Stimulated activated CD8-positive, alpha-beta memory T cell treated with anti-CD3 and anti-CD28 coated beads, Interleukin-7, amount 100 ng/mL, for 1 hour (primary cell): ENCODE data around the gene HIVEP3.

ENCODE experiments used
- DNase-seq, 2 donors: peaks; one replicate each; pipeline ENCODE4 v3.0.0-alpha.2; 2020; ENCODE audit warnings: low read depth in 2 of 2

The HIVEP3 gene

DNA sequence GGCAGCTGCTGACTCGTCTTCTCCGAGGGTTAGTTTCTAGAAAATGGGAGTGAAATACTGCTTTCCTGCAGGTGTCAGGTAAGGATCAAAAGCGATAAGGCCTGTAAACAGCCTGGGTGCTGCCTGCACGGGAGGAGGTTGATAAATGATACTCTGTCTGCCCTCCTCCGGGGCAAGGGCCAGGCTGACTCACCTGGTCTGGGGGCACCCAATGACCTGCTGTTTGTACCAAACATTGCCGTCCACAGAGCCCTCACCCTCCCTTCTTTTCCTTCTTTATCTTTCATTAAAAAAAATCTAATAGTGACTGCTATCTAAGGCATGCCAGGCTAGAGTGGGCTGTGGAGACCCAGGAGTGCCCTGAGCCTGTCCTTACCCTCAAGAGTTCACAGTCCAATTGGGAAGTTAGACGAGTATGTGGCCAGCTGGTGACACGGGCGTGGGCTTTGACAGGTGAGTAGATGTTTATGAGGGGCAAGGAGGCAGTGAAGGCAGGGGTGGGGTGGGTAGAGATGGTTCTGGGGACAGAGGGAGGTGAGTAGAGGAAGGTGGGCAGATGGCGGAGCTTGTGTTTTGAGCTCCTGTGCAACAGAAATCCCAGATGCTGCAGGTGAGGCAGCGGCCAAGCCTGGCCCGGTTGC lies 450.5 kb downstream of the HIVEP3 start:
- DNase-seq, result no peak

DNA sequence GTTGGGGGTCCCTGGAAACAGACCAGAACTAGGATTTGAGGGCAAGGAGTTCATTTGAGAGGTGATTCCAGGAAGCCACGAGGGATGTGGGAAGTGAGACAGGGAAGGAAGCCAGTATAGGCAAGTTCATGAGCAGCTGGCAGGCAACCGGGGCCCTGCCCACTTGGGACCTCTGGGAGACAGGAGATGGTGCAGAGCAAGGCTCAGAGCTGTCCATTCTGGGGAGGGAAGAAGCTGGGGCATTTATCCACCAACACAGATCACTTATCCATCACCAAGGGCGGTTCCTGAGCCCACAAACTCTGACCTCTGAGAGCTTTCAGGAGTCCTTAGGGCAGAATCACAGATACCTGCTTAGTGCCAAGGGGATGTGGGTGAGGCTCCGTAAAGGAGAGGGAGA lies 451.0 kb downstream of the HIVEP3 start:
- DNase-seq, result no peak

DNA sequence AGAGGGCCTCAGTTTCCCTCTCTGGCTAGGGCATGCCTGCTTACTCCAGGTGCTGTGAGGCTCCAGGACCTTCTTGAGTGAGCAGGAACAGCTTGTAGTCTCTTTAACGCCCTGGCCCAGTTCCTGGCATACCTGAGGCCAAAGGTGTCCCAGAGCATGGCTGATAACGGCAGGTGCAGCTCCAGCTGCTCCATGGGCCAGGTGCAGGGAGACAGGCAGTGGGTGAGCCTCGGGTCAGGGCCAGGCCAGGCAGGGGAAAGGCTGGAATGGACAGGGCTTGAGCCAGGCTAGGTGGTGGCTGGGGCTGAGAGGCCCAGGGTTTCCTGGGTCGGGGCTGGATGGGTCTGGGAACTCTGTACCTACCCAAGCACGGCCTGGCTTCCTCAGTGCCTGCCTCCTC lies 452.6 kb downstream of the HIVEP3 start:
- DNase-seq, result no peak

DNA sequence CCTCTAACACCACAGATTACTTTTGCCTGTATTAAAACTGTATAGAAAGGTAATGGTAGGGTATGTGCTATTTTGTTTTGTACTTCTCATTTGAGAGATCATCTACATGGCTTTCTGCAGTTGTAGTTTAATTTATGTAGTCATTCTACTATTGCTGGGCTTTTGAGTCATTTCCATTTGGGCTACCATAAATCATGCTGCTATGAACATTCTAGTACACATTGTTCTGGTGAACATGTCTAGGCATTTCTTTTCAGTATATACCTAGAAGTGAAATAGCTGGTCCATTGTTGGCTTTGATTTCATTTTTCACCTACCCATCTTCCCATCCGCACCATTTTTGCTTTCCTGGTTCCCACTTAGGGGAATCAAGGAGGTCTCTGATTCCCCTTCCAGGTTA lies 453.0 kb downstream of the HIVEP3 start:
- no peak for DNase-seq

DNA sequence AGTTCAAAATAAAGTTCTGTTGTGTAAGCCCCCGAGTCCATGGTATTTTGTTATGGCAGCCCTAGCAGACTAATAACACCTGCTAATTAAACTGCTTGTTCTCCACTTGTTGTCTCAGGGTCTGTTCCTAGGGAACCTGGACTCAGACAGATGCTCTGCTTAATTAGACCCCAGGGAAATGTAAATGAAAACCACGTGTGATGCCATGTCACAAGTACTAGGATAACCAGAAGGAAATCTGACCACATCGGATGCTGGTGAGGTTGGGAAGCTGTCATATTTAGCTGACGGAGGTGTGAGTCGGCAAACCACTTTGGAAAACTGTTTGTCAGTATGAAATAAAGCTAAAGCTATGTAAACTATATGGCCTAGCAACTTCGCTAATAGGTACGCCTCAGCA lies 453.8 kb downstream of the HIVEP3 start:
- no peak for DNase-seq

DNA sequence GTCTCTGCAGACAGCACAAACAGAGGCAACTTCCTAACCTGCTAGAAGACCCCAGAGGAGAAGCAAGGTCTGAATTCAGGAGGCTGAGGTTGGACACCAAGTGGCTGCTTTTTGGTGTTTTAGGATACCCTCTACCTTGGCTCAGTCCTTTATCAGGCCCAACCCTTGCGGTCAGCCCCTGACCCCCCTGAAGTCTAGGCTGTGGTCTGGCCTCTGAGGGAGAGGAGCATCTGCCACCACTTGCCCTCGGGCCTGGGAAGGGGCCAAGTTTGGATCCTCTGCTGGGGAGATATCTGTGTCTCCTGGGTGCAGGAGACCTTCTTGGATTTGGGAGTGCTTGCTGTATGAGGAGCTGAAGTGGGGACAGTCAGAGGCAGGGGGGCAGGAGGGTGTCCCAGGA lies 455.2 kb downstream of the HIVEP3 start:
- DNase-seq, result no peak

DNA sequence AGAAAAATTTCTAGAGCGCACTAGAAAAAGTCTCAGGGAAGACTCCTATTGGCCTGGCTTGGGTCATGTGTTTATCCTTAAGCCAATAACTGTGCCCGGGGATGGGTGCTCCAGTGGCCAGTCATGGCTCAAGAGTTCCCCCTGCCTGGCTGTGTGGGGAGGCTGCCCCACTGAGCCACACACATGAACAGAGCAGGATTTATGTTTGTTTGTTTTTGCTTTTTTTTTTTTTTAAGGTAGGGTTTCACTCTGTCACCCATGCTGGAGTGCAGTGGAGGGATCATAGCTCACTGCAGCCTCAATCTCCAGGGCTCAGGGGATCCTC lies 456.1 kb downstream of the HIVEP3 start:
- no peak for DNase-seq

DNA sequence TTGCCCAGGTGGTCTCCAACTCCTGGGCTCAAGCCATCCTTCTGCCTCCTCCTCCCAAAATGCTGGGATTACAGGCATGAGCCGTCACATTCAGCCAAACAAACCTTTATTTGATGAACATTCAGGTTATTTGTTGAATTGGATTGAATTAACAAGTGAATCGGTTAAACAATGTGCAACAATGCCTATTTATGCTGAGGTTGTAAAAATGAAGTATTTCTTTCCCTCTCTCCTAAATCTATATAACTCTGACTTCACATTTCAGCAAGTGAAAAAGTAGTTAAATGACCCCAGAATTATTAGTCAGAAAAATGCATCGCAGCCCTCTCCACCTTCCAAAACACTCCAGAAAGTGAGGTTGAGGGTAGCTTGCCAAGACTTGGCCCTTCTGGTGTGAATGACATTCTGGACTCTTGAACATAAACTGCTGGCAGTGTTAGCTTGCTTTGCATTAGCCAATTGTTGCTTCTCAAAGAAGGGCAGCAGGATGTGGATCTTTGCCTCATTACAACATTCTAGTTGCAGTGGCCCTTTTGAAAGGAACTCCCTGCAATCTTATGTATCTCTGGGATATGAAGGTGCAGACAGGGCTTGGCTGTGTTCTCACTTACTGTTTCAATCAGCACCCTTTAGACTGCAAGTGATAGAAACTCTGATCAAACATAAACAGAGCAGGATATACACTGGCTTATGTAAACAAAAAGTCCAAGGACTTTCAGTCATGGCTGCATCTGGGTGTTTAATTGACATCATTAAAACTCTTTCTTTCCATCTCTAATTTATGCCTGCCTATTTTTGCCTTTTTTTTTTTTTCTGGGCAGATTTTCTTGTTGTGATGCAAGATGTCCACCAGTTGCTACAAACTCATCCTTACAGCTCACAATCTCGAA lies 456.7 kb downstream of the HIVEP3 start:
- no peak for DNase-seq

DNA sequence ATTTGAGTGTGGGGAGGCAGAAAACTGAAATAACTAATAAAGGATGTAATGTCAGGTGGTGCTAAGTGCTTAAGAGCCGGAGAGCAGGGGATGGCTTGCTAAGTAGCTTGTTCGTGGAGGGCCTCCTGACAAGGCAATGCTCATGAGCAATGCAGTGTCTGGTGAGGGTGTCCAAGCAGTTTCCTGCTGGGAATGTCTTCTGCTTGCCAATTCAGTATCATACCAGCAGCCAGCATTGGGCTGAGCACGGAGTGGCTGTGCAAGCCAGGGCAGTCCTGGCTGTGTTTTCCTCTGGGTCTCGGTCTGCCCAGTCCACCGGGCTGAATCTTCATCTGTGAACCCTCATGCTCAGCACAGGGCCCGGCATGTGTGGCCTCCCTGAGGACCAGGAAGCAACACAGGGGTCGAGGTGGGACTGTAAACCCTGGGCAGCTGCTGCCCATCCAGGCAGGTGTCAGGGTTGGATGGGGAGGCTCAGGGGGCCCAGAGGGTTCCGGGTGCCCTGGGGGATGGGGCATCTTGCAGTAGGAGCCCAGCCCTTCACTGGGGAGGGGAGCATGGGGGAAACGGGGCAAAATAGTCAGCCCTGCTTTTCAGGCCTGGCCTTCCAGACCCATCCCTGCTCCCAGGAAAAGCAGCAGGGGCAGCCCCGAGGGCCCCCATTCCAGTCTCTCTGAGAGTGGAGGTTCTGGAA lies 461.7 kb downstream of the HIVEP3 start:
- no peak for DNase-seq
